Iris pigment epithelial cell (primary cell): ENCODE measurements around the gene SLC12A7.
"Not testable (repeated sequence)": the region's sequence is repeated elsewhere in the genome, so short reads cannot be mapped to it uniquely, and the experiment has no call there.

ENCODE experiments used
- DNase-seq: peaks from one replicate; pipeline ENCODE4 v3.0.0-alpha.2; 2011; ENCODE audit warnings: low read depth

SLC12A7 gene

GRCh38 chr5:1062761-1063568, 48.9 kb downstream of the SLC12A7 start:
- no peak for DNase-seq

- no peak for DNase-seq
Observed at GRCh38 chr5:1061916-1062315, 49.9 kb downstream of the SLC12A7 start.

DNA sequence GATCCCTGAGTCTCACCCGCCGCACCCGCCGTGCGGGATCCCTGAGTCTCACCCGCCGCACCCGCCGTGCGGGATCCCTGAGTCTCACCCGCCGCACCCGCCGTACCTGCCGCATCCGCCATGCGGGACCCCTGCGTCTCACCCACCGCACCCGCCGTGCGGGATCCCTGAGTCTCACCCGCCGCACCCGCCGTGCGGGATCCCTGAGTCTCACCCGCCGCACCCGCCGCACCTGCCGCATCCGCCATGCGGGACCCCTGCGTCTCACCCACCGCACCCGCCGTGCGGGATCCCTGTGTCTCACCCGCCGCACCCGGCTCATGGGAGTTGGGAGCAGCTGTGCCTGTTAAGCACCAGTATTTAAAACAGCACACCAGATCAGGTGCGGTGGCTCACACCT, 50.6 kb downstream of the SLC12A7 start:
- DNase-seq, result not testable (repeated sequence)

- DNase-seq, result no peak
Observed at GRCh38 chr5:1060535-1060981, 51.3 kb downstream of the SLC12A7 start.

GRCh38 chr5:1059884-1060263, 52.0 kb downstream of the SLC12A7 start:
- DNase-seq, result no peak

DNA sequence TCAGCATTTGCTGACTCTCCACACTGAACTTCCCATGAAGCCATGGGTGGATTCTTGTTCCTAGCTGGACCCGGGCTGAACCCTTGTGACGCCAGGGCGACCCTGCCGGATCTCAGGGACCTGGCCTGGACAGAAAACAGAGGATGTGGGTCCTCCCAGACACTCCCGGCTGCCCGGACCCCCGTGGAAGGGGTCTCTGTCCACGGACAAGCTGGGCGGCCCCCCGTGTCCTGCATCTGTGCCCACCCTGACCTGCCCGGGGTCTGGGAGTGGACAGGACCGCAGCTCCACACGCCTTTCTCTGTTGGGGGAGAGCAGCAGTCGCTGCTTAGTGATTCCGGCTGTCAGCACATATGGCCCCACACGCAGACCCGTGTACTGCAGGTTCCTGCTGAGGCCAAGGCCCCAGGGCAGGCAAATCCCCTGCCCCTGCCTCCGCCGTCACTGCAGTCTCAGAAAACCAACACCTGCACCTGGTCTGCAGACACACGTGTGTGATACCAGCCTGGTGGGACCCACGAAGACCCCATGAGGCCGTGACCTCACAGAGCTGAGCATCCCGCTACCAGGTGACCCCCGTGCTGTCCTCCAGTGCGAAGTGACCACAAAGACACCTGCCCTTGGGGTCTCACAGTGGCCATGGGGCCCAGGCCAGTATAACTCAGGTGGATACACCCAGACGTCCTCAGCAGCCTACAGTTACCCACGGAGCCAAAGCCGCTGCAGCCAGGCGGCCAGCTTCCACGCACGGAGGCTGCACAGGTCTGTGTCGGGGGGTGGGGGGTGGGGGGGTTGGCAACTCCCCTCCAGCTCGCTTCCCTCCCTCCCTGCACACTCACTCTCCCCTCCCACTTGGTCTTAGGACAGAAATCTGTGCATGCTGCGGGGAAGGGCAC, 52.6 kb downstream of the SLC12A7 start:
- DNase-seq, result no peak

- DNase-seq, result no peak
Observed at GRCh38 chr5:1058083-1058945, 53.5 kb downstream of the SLC12A7 start.

- no peak for DNase-seq
Observed at GRCh38 chr5:1057485-1058082, 54.3 kb downstream of the SLC12A7 start.

- no peak for DNase-seq
Observed at GRCh38 chr5:1056611-1057484, 55.0 kb downstream of the SLC12A7 start.

DNA sequence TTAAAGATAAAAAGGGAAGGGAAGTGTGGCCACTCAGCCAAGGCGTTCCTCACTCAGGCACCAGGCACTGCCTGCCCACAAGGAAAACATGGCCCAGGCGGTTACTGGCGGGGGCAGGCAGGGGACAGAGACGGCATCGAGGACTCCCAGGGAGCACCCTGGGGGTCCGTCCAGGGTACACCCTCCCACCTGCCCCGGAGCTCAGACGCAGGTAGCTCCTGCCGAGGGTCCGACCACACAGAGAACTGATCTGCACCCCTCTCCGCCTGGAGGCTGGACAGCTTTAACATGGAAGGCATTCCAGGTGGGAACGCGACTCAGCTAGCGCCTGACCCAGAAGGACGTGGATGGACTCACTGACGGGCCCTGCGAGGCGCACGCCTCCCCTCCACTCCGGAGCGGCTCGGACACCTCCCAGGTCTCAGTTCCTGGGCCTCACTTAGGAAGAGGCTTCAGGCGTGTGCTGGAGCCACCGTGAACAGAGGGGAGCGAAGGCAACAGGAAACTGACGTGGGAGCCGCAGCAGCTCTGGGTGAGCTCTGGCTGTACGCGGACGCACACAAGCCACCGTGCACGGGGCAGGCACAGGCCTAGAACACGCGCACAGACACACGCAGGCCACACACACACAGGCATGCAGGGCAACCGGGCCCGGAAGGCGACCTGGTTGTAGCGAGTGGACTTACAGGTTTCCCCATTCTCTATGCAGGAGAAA, 55.8 kb downstream of the SLC12A7 start:
- no peak for DNase-seq

- DNase-seq, result no peak
Observed at GRCh38 chr5:1054799-1055775, 56.8 kb downstream of the SLC12A7 start.

DNA sequence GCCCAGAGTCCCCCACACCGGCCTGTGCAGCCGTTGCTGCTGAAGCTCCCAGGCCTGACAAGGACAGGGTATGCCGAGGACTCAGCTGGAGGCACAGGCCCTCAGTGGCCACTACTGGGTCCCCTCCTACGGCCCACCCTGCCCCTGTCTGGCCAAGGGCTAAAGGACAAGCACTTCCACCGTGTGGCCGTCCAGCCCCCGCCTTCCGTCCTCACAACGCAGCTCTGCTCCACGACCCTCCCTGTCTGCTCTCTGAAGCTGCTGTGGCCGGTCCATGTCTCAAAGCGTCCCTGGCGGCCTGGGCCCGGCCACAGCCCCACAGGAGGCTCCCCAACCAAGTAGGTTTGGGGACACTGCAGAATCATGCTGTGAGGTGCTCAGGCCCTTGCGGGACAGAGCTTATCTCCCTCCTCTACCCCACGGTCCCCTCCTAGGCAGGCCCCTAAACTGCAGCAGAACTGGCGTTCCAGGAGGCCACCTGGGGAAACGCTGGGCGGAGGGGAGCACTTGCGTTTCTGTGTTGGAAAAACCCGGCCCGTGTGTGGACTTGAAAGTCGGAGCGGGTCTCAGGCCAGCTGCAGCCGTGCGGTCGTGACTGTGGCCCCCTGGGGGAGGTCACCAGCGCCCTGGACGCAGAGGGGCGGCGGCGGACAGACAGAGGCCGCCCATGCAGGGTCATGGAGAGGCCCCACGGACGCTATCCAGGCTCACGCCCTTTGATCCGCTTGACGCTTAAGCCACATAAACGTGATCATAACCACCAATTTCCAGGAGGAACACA, 57.7 kb downstream of the SLC12A7 start:
- no peak for DNase-seq

DNA sequence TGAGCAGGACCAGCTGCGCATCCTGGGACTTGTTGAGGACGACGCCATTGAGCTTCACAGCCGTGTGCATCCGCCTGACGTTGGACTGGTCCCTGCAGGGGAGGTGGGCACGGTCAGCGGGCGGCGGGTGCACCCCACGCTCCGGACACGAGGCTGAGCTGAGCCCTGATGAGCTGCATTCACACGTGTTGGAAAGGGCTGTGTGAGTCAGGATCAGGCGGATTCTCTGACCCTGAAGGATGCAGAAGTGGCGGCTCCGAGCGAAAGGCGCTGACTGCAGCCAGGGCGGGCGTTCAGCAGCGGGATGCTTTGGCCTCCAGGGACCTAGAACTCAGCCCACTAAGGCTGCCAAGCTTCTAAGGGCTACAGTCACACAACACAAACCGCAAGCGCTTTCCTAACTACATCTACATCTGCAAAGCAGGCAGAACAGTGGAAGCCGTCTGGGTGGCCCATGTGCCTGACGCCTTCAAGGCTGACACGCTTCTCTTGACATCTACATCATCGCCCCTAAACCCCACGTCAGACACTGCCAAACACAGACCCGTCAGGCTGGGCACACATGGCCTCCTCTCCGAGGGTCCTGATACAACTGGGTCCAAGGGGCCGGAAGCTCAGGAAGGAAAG, 58.4 kb downstream of the SLC12A7 start:
- DNase-seq, result no peak

GRCh38 chr5:1052641-1053390, 59.0 kb downstream of the SLC12A7 start:
- no peak for DNase-seq

GRCh38 chr5:1052076-1052475, 59.8 kb downstream of the SLC12A7 start:
- DNase-seq, result no peak

GRCh38 chr5:1051366-1051720, 60.5 kb downstream of the SLC12A7 start:
- no peak for DNase-seq
